NT2/D1 (cell line): ENCODE measurements around the gene C10orf90.

Experiments
- SUZ12 ChIP-seq: IDR thresholded peaks from 2 replicates; pipeline ENCODE4 v1.6.1; 2011; ENCODE audit not compliant: insufficient read length, insufficient read depth; ENCODE audit errors: extremely low read depth
- YY1 ChIP-seq: IDR thresholded peaks from 2 replicates; pipeline ENCODE4 v1.6.1; 2011; ENCODE audit not compliant: insufficient read length, insufficient read depth
- ZNF274 ChIP-seq: IDR thresholded peaks from 2 replicates; pipeline ENCODE4 v1.6.1; 2011; ENCODE audit warnings: mild to moderate bottlenecking, low read depth, low read length

GRCh38 chr10:126696684-126697083, 26.2 kb upstream of the C10orf90 start:
- no peak for TF ChIP-seq SUZ12
- no peak for TF ChIP-seq YY1
- TF ChIP-seq ZNF274, result no peak
